ENCODE measurements around the gene AKR7A2.

The AKR7A2 gene

GRCh38 chr1:19311931-19312781, at the start of gene AKR7A2, which contains the start of gene SLC66A1:
Gene AKR7A2 (minus strand): TSS chr1:19312144. CDS start chr1:19312124, 20 bp downstream.
Gene SLC66A1 (plus strand): TSS chr1:19312326. CDS start chr1:19317678, 5,352 bp downstream.
- intact Hi-C loops (cut with DNase I) = loop anchor here (5.0 kb wide), 1 partner anchor 60 kb away; the partner anchor contains the start of genes EMC1 and MRTO4
- peak; percentile 76 to 98 (median 94) for DNase-seq

- intact Hi-C loops (cut with DNase I) = no loop called here
- no peak for DNase-seq
These were observed 49.1 kb upstream of the AKR7A2 start for GRCh38 chr1:19360843-19361610.

- no peak for DNase-seq
- intact Hi-C loops (cut with DNase I) = no loop called here
These were observed 48.5 kb upstream of the AKR7A2 start for GRCh38 chr1:19360432-19360831.

GRCh38 chr1:19360016-19360415, 48.1 kb upstream of the AKR7A2 start:
- no peak for DNase-seq
- intact Hi-C loops (cut with DNase I) = no loop called here

- intact Hi-C loops (cut with DNase I) = no loop called here
- DNase-seq = no peak
These were observed 47.4 kb upstream of the AKR7A2 start for GRCh38 chr1:19359357-19359756.

- DNase-seq = no peak
- intact Hi-C loops (cut with DNase I) = no loop called here
These were observed 46.8 kb upstream of the AKR7A2 start for GRCh38 chr1:19358710-19359109.

GRCh38 chr1:19357299-19357986, 45.5 kb upstream of the AKR7A2 start:
- no peak for DNase-seq
- intact Hi-C loops (cut with DNase I) = no loop called here

- DNase-seq = no peak
- intact Hi-C loops (cut with DNase I) = no loop called here
These were observed 44.3 kb upstream of the AKR7A2 start for GRCh38 chr1:19356266-19356665.

GRCh38 chr1:19354531-19354981, 42.6 kb upstream of the AKR7A2 start:
- DNase-seq = no peak
- intact Hi-C loops (cut with DNase I) = no loop called here

GRCh38 chr1:19353596-19353995, 41.7 kb upstream of the AKR7A2 start:
- DNase-seq = no peak
- intact Hi-C loops (cut with DNase I) = no loop called here

GRCh38 chr1:19352839-19353238, 40.9 kb upstream of the AKR7A2 start:
- intact Hi-C loops (cut with DNase I) = no loop called here

GRCh38 chr1:19351873-19352272, 39.9 kb upstream of the AKR7A2 start:
- intact Hi-C loops (cut with DNase I) = no loop called here
- DNase-seq = no peak

More at GRCh38 chr1:19352839-19353238, 40.9 kb upstream of the AKR7A2 start:
- no peak for DNase-seq

GRCh38 chr1:19350566-19350965, 38.6 kb upstream of the AKR7A2 start:
- DNase-seq = no peak
- intact Hi-C loops (cut with DNase I) = no loop called here

- DNase-seq = no peak
- intact Hi-C loops (cut with DNase I) = no loop called here
These were observed 38.1 kb upstream of the AKR7A2 start for GRCh38 chr1:19349999-19350398.

- intact Hi-C loops (cut with DNase I) = no loop called here
These were observed 36.7 kb upstream of the AKR7A2 start for GRCh38 chr1:19348441-19349198.

GRCh38 chr1:19347533-19348172, 35.7 kb upstream of the AKR7A2 start:
- intact Hi-C loops (cut with DNase I) = no loop called here
- no peak for DNase-seq

More at GRCh38 chr1:19348441-19349198, 36.7 kb upstream of the AKR7A2 start:
- no peak for DNase-seq

GRCh38 chr1:19346026-19346425, 34.1 kb upstream of the AKR7A2 start:
- intact Hi-C loops (cut with DNase I) = no loop called here
- DNase-seq = no peak

GRCh38 chr1:19345391-19345790, 33.4 kb upstream of the AKR7A2 start:
- peak in 11 of 42 donors; percentile 8 to 57 (median 28) for DNase-seq
- intact Hi-C loops (cut with DNase I) = no loop called here

Data from head of caudate nucleus (tissue), 42 donors.